GM21528 (cell line): ENCODE measurements around the gene ACCS.
A peak's percentile ranks its signal among the peaks of the same experiment; 100 is the strongest.

Experiments
- ATAC-seq: cut with Tn5 transposase; IDR thresholded peaks from one replicate; pipeline ENCODE4 v1.9.1; 2021; ENCODE audit warnings: mild to moderate bottlenecking, moderate library complexity; ENCODE audit not compliant: unreplicated experiment, low FRiP score

ACCS gene, protein sequence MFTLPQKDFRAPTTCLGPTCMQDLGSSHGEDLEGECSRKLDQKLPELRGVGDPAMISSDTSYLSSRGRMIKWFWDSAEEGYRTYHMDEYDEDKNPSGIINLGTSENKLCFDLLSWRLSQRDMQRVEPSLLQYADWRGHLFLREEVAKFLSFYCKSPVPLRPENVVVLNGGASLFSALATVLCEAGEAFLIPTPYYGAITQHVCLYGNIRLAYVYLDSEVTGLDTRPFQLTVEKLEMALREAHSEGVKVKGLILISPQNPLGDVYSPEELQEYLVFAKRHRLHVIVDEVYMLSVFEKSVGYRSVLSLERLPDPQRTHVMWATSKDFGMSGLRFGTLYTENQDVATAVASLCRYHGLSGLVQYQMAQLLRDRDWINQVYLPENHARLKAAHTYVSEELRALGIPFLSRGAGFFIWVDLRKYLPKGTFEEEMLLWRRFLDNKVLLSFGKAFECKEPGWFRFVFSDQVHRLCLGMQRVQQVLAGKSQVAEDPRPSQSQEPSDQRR

GRCh38 chr11:44065841-44066731 is at the start of gene ACCS:
Gene ACCS, plus strand, starts transcription at chr11:44066270. Its CDS starts 1,358 bp downstream, at chr11:44067628.
- ATAC-seq = peak; percentile 98

DNA sequence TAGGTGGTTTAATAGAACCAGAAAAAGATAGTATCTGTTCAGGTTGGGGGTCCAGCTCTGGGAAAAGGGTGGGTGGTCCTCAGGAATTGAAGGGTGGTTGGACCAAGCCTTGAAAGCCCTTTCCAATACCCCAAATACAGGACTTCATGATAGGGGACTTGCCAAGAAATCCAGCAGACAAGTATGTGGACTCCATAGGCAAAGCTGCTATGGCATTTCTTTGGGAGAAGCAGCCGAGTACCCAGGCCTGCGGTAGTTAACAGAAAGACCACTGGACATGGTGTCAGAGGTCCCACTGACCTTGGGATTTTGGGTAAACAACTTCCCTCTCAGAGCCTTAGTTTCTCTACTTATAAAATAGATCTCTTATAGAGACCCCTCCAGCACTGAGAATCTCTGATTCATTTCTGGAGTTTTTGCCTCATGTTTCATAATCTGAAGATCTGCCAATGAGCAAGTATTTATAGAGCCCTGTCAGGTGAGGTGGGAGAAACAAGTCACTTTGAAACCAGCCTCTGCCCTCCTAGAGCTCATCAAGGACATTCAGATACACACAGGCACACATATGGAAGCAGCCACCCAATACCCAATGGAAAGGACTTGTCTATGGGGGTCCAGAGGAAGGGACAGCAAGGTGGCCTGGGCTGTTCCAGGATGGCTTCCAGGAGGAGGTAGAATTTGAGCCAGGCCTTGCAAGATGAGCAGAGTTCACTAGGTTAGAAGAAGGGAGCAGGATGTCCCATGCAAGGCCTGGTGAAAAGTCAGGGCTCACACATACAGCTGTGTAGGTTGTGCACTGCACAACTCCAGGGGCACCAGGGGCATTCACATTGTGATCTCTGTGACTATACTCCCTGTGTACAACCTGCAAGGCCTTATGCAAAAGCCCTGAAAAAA is 49.3 kb upstream of the ACCS start:
- ATAC-seq = no peak

DNA sequence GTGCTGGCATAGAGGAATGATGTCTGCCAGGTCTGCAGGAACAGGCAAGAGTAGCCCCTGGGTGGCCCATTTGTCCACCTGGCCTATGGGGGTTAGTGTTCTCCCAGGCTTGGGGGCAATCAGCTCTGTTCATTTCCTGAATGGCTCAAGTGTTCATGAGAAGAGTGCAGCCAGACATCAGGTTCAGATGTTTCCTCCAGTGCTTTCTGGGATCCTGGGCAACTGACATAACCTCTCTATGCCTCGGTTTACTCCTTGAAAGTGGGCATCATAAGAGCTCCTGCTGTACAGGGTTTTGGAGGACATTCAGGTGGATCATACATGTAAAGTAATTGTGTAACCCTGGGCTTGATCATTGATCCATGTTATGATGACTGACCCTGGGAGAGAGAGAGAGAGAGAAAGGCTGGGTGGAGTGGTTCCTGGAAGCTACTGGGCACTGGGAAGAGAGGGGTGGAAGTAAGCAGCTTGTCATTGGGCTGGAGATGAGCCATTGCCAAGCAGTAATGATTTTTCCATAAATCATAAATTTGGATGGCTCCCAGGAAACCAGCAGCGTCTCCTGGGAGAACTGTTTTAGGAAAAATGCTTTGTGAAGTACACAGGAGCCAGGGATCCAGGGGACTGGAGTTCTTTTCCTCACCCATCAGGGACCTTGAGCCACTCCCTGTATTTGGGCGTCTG is 48.5 kb upstream of the ACCS start:
- no peak for ATAC-seq

GRCh38 chr11:44018127-44018521 is 47.9 kb upstream of the ACCS start:
- no peak for ATAC-seq

DNA sequence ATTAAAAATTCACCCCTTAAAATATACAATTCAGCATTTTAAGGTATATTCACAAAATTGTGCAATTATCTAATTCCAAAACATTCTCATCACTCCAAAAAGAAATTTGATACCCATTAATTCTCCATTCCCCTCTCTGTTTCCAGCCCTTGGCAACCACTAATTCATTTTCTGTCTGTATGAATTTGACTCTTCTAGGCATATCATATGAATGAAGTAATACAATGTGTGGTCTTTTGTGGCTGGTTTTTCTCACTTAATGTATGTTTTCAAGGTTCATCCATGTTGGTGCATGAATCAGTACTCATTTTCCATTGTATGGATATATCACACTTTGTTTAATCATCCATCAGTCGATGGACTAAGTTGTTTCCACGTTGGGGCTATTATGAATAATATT is 47.2 kb upstream of the ACCS start:
- ATAC-seq = no peak

DNA sequence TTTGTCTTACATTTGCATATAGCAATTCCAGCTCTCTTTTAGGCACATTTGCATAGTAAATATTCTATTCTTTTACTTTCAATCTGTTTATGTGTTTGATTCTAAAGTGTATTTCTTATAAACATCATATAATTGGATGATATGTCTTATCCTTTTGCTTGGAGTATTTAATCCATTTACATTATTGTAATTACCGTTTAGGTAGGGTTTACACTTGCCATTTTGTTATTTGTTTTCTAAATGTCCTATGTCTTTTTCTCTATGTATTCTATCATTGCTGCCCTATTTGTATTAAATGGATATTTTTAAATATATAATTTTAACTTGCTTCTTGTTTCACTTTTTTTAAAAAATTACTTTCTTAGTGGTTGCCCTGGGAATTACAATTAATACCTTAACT is 41.1 kb upstream of the ACCS start:
- no peak for ATAC-seq

GRCh38 chr11:44025727-44026126 is 40.3 kb upstream of the ACCS start:
- ATAC-seq = no peak

DNA sequence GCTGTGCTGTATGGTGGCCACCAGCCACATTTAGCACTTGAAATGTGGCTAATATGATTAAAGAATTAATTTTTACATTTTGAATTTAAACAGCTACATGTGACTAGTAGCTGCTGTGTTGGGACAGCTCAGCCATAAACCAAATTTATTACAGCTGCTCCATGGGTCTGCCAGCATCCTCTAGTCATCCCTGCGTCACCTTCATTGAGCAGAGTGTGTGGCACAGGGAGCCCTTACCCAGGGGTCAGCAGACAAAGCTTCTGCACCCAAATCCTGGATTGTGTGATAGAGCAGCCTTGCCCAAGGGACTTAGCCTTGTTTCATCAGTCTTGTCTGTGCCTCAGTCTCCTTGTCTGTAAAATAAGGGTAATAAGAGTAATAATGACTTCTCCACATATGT is 37.7 kb upstream of the ACCS start:
- ATAC-seq = no peak

DNA sequence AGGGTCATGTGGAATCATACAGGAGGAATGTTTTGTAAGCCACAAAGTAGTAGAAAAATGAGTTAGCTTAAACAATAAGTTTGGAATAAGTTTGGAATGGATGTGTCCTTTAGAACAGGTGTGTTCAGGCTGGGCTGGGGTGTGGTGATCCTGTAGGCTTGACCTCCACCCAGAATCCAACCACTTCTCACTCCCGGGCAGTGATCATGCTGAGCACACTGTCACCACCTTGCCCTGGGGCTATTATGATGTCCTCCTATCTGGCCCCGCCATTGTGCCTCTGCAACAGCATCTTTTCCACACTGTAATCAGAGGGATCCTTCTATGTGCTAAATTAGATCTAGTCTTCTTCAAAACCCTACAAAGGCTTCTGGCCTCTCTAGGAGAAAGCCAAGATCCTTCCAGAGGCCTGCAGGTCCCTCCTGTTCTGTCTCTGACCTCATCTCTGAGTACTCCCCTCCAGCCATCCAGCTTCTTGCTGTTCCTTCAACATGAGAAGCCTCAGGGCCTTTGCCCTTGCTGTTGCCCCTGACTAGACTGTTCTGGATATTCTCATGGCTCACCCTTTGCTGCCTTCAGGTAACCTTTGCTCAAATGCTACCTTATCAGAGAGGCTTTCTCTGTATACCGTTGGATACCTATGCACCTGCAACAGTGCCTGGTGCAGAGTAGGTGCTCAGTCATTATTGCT is 37.1 kb upstream of the ACCS start:
- no peak for ATAC-seq

- ATAC-seq = no peak
These were observed 36.6 kb upstream of the ACCS start for GRCh38 chr11:44029507-44029845.

DNA sequence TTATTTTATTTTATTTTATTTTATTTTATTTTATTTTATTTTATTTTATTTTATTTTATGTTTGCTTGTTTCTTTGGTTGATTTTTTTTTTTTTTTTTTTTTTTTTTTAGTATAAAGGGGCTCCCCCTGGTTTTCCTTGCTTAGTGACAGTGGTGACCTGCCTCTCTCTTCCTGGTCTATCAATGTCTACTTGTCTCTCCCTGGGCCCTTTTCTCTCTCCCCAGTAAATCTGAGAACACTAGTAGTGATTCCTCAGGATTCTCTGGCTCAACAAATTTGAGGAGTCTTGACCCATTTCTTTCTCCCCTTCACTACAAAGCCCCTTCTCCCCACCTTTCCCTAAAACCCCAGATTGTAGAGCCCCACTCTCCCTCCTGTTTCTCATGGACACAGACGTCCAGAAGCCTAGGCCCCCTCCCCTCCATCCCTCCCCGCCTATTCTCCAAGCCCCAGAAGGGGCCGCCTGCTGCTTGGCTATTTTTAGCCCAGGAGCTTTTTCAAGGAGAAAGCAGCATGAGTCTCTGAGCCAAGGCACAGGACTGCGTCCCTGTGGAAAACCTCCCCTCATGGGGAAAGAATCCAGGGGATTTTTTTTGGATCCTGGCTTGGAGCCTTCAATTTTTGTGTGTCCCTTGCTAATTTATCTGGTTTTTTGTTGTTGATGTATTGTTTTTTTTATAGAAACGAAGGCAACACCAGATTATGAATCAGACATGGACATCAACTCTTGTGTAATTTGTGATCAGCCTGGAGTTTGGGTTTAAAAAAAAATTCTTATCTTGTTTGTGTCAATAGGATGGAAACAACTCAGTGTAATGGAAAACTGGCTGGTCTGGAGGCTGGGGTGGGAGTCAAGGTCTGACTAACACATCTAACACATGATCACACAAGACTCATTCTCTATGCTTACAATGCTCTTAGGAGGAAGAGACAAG is 35.8 kb upstream of the ACCS start:
- ATAC-seq = no peak

DNA sequence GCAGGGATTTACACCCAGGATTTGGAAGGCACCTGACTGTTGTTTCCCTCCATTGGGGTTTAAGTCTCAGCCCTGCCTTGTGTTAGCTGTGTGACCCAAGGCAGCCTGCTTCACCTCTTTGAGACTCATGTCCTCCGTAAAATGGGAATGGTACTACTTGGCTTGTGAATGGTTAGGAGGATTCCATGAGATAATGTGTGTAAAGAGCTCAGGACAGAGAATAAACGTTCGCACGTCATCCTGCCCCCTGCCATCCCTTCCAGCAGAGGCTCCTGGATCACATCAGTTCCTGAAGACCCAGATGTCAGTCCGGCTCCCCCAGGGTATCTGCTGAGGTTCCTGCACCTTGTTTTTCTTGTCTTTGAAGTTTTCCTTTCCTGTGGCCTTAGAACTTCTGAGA is 35.1 kb upstream of the ACCS start:
- no peak for ATAC-seq

- no peak for ATAC-seq
These were observed 34.5 kb upstream of the ACCS start for GRCh38 chr11:44031549-44031948.

DNA sequence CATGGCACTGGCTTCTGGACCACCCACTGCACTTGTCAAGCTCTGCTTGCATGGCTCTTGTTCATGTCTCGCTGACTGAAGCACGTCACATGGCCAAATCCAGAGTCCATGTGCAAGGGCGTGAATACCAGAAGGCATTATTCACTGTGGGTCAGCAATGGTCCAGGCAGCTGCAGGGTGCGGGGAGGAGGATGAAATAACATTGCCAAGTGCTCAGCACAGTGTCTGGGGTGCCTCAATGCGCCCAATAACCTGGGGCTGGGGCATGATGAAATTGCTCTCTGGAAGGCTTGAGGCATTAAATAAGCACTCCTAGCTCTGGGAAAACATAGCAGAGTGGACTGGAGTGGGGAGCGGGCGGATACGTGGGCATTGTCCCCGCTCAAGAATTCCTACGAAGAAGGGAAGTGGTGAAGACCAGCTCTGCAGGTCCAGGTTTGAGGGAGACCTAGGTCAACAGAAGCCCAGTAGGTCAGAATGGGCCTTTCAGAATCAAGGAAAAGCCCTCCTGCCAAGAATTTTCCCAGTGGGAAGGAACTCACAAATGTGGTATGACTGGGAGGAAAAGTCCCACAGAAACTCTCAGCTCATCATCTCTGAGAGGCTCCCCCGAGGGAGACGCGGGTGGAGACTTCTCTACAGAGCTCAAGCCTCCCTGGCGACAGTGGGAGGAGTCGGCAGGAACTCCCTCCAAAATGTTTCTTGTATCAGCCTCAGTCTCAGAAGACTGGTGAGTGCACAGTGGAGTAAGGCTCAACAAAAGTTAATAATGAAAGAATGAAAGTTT is 33.6 kb upstream of the ACCS start:
- ATAC-seq = no peak

- ATAC-seq = no peak
These were observed 32.6 kb upstream of the ACCS start for GRCh38 chr11:44033411-44033850.

DNA sequence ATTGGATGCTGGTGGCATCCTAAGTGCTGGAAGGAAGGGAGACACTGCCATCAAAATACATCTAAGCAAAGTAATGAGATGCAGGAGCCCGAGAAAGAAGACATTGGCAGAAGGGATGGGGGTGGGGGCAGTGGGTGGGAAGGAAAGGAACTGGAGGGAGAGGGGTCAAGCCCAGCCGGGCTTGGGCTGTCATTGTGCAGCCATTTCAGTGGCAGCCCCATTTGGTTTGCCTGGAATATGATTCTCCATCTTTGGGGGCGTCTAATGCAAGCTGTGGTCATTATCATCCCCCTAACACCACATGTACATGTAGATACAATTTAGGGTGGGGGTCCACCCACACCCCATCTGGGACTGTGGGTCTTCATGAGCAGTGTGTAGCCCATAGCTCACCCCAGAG is 32.2 kb upstream of the ACCS start:
- ATAC-seq = no peak

DNA sequence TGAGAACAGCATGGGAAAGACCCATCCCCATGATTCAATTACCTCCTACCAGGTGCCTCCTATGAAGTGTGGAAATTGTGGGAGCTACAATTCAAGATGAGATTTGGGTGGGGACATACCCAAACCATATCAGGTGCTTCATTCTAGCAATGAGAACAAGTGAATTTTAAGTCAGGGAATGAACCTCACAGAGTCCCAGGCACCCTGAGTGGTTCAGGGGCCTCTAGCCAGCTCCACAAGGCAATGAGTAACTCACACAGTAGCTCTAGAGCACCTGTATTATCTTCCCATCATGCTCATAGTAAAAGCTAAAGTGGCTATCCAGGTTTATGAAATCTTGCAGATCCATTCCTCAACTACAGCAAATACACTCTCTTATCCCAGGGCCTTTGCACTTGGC is 31.4 kb upstream of the ACCS start:
- ATAC-seq = no peak
